ENCODE measurements around the gene UBL4A. TPM values are rescaled to one million over a fixed set of nuclear protein-coding genes. Genes with fewer than 3 reads are reported as not detected.
"Not testable (repeated sequence)": the region's sequence is repeated elsewhere in the genome, so short reads cannot be mapped to it uniquely, and the experiment has no call there.

UBL4A gene
- polyA plus RNA-seq, 1 donor (not counting 4 experiments of a cell fraction or from before 2014, with no cell fraction given) = 15.2 TPM

DNA sequence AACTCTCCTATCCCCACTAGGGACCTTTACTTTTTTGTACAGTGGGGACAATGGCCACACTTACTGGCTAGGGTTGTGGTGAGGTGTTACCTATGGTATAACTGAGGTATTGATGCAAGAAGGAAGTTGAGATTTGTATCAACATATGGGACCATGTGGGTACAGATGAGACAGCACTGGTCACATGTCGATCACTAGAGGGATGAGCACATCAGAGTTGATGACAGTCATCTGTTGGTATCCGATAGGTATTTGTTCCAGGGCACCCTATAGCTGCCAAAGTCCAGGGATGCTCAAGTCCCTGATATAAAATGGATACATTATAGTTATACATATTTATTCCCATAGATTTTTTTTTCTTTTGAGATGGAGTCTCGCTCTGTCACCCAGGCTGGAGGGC lies 16.6 kb upstream of the UBL4A start:
- H3K36me3 ChIP-seq (ENCODE audit: control insufficient read depth in 2 of 2, extremely low read depth in 1 of 2, insufficient read depth in 2 of 2, low read length in 2 of 2) = no peaks in the 10 kb centered on the region
- peaks cover 3% of the 10 kb centered on the region for H3K9me3 ChIP-seq (ENCODE audit: control insufficient read depth, low read depth, low read length)
- no peaks in the 10 kb centered on the region for H3K4me1 ChIP-seq (ENCODE audit: control insufficient read depth, extremely low read depth, insufficient read depth, low read length)
- no peak overlapping the region for H3K4me3 ChIP-seq (ENCODE audit: control insufficient read depth in 2 of 3, extremely low read depth in 1 of 3, insufficient read depth in 2 of 3, low read depth in 1 of 3, low read length in 3 of 3)
- H3K27me3 ChIP-seq (ENCODE audit: control insufficient read depth, extremely low read depth, insufficient read depth, low read length) = no peaks in the 10 kb centered on the region
- TF ChIP-seq, protein P1, sequence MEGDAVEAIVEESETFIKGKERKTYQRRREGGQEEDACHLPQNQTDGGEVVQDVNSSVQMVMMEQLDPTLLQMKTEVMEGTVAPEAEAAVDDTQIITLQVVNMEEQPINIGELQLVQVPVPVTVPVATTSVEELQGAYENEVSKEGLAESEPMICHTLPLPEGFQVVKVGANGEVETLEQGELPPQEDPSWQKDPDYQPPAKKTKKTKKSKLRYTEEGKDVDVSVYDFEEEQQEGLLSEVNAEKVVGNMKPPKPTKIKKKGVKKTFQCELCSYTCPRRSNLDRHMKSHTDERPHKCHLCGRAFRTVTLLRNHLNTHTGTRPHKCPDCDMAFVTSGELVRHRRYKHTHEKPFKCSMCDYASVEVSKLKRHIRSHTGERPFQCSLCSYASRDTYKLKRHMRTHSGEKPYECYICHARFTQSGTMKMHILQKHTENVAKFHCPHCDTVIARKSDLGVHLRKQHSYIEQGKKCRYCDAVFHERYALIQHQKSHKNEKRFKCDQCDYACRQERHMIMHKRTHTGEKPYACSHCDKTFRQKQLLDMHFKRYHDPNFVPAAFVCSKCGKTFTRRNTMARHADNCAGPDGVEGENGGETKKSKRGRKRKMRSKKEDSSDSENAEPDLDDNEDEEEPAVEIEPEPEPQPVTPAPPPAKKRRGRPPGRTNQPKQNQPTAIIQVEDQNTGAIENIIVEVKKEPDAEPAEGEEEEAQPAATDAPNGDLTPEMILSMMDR (optimal IDR thresholded peaks at IDR 0.05 in 1 of 3, IDR thresholded peaks at IDR 0.05 in 1 of 3, conservative IDR thresholded peaks at IDR 0.05 in 1 of 3; ENCODE audit: extremely low read depth in 1 of 3, insufficient read depth in 2 of 3, low read length in 3 of 3) = no peak
- TF ChIP-seq EZH2 (IDR thresholded peaks at IDR 0.05; ENCODE audit: low read length) = no peak
- dilution Hi-C loops (cut with MboI; ENCODE audit: extremely low pct_ligation_motif_present, low sequenced_read_pairs) = no loop called here
- no peak overlapping the region for H3K27ac ChIP-seq (ENCODE audit: control insufficient read depth, insufficient read depth, low read length)
- H2AFZ ChIP-seq (ENCODE audit: control insufficient read depth, low read length) = no peak overlapping the region
- no peaks in the 10 kb centered on the region for H3K9me1 ChIP-seq (ENCODE audit: control insufficient read depth, extremely low read depth, insufficient read depth, low read length)
- H4K20me1 ChIP-seq (ENCODE audit: control insufficient read depth, extremely low read depth, insufficient read depth, low read length) = no peaks in the 10 kb centered on the region
- H3K79me2 ChIP-seq (ENCODE audit: control insufficient read depth, insufficient read depth, low read length) = no peaks in the 10 kb centered on the region
- DNase-seq (ENCODE audit: low read depth, low spot score) (no peak), FAIRE-seq (no peak)
- H3K4me2 ChIP-seq (ENCODE audit: control insufficient read depth, extremely low read depth, insufficient read depth, low read depth, low read length) = no peak overlapping the region
- H3K9ac ChIP-seq (ENCODE audit: control insufficient read depth, extremely low read depth, insufficient read depth, low read length) = no peak overlapping the region

DNA sequence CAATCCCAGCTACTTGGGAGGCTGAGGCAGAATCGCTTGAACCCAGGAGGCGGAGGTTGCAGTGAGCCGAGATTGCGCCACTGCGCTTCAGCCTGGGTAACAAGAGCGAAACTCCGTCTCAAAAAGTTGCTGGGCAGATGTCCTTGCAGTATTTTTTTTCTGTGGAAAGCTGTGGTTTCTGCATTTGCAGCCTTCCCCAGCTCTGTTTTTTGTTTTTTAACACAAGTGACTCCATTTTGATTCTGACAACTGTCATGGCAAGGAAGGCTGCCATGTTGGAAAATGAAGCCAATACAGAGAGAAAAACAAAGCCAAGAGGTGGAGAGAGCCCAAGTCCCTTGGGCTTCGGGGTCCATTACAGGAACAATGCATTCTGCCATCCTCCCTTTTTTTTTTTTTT lies 15.7 kb upstream of the UBL4A start:
- Histone ChIP-seq H3K9ac (ENCODE audit: control insufficient read depth, extremely low read depth, insufficient read depth, low read length) (no peak overlapping the region), H3K36me3 (ENCODE audit: control insufficient read depth in 2 of 2, extremely low read depth in 1 of 2, insufficient read depth in 2 of 2, low read length in 2 of 2) (no peaks in the 10 kb centered on the region), H3K9me1 (ENCODE audit: control insufficient read depth, extremely low read depth, insufficient read depth, low read length) (no peaks in the 10 kb centered on the region), H3K4me3 (ENCODE audit: control insufficient read depth in 2 of 3, extremely low read depth in 1 of 3, insufficient read depth in 2 of 3, low read depth in 1 of 3, low read length in 3 of 3) (no peak overlapping the region), H3K27ac (ENCODE audit: control insufficient read depth, insufficient read depth, low read length) (no peak overlapping the region), H3K4me1 (ENCODE audit: control insufficient read depth, extremely low read depth, insufficient read depth, low read length) (peaks cover 2% of the 10 kb centered on the region), H3K27me3 (ENCODE audit: control insufficient read depth, extremely low read depth, insufficient read depth, low read length) (no peaks in the 10 kb centered on the region), H3K9me3 (ENCODE audit: control insufficient read depth, low read depth, low read length) (peaks cover 3% of the 10 kb centered on the region), H3K79me2 (ENCODE audit: control insufficient read depth, insufficient read depth, low read length) (no peaks in the 10 kb centered on the region), H2AFZ (ENCODE audit: control insufficient read depth, low read length) (no peak overlapping the region), H4K20me1 (ENCODE audit: control insufficient read depth, extremely low read depth, insufficient read depth, low read length) (no peaks in the 10 kb centered on the region), H3K4me2 (ENCODE audit: control insufficient read depth, extremely low read depth, insufficient read depth, low read depth, low read length) (no peak overlapping the region)
- no peak for FAIRE-seq
- dilution Hi-C loops (cut with MboI; ENCODE audit: extremely low pct_ligation_motif_present, low sequenced_read_pairs) = no loop called here
- no peak for DNase-seq (ENCODE audit: low read depth, low spot score)
- TF ChIP-seq, protein P1 (optimal IDR thresholded peaks at IDR 0.05 in 1 of 3, IDR thresholded peaks at IDR 0.05 in 1 of 3, conservative IDR thresholded peaks at IDR 0.05 in 1 of 3; ENCODE audit: extremely low read depth in 1 of 3, insufficient read depth in 2 of 3, low read length in 3 of 3) = no peak
- TF ChIP-seq EZH2 (IDR thresholded peaks at IDR 0.05; ENCODE audit: low read length) = no peak

DNA sequence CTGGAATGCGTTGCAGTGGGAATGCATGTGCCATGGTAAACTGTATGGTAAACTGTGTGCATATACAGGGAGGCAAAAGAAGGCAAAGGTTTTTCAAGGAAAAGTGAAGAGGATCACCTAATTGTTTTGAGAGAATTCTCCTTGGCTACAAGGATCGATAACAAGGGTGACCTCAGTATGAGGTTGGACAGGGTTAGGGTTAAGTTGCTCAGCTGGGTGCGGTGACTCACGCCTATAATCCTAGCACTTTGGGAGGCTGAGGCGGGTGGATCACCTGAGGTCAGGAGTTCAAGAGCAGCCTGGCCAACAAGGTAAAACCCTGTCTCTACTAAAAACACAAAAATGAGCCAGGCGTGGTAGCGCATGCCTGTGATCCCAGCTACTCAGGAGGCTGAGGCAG lies 15.0 kb upstream of the UBL4A start:
- H3K9me1 ChIP-seq (ENCODE audit: control insufficient read depth, extremely low read depth, insufficient read depth, low read length); H3K4me2 ChIP-seq (ENCODE audit: control insufficient read depth, extremely low read depth, insufficient read depth, low read depth, low read length); H3K9ac ChIP-seq (ENCODE audit: control insufficient read depth, extremely low read depth, insufficient read depth, low read length); H2AFZ ChIP-seq (ENCODE audit: control insufficient read depth, low read length); FAIRE-seq; H3K9me3 ChIP-seq (ENCODE audit: control insufficient read depth, low read depth, low read length); DNase-seq (ENCODE audit: low read depth, low spot score); H3K27me3 ChIP-seq (ENCODE audit: control insufficient read depth, extremely low read depth, insufficient read depth, low read length); H3K4me1 ChIP-seq (ENCODE audit: control insufficient read depth, extremely low read depth, insufficient read depth, low read length); dilution Hi-C loops (cut with MboI; ENCODE audit: extremely low pct_ligation_motif_present, low sequenced_read_pairs); H3K27ac ChIP-seq (ENCODE audit: control insufficient read depth, insufficient read depth, low read length); H3K79me2 ChIP-seq (ENCODE audit: control insufficient read depth, insufficient read depth, low read length); H3K4me3 ChIP-seq (ENCODE audit: control insufficient read depth in 2 of 3, extremely low read depth in 1 of 3, insufficient read depth in 2 of 3, low read depth in 1 of 3, low read length in 3 of 3); H4K20me1 ChIP-seq (ENCODE audit: control insufficient read depth, extremely low read depth, insufficient read depth, low read length); H3K36me3 ChIP-seq (ENCODE audit: control insufficient read depth in 2 of 2, extremely low read depth in 1 of 2, insufficient read depth in 2 of 2, low read length in 2 of 2): not testable (repeated sequence)

DNA sequence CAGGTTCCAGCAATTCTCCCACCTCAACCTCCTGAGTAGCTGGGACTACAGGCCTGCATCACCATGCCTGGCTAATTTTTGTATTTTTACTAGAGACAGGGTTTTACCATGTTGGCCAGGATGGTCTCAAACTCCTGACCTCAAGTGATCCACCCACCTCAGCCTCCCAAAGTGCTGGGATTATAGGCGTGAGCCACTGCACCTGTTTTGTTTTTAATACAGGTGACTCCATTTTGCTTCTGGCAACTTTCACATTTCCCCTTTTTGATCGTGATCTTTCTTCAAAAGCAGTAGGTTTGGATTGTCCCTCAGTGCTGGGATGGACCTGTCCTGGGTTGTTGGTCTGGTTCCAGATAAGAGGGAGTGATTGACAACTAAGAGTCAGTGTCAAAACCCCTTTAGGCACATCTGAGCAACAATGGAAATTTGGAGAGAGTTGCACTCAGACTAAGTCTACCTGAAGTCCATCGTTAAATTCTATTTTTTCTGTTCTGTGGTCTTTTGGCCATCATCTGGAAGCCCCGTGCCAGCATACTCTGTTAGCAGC lies 10.2 kb upstream of the UBL4A start:
- H3K4me1 ChIP-seq (ENCODE audit: control insufficient read depth, extremely low read depth, insufficient read depth, low read length); H3K36me3 ChIP-seq (ENCODE audit: control insufficient read depth in 2 of 2, extremely low read depth in 1 of 2, insufficient read depth in 2 of 2, low read length in 2 of 2); H2AFZ ChIP-seq (ENCODE audit: control insufficient read depth, low read length); H3K27me3 ChIP-seq (ENCODE audit: control insufficient read depth, extremely low read depth, insufficient read depth, low read length); H3K79me2 ChIP-seq (ENCODE audit: control insufficient read depth, insufficient read depth, low read length); H3K27ac ChIP-seq (ENCODE audit: control insufficient read depth, insufficient read depth, low read length); H4K20me1 ChIP-seq (ENCODE audit: control insufficient read depth, extremely low read depth, insufficient read depth, low read length); H3K9ac ChIP-seq (ENCODE audit: control insufficient read depth, extremely low read depth, insufficient read depth, low read length); H3K9me1 ChIP-seq (ENCODE audit: control insufficient read depth, extremely low read depth, insufficient read depth, low read length); FAIRE-seq; H3K4me2 ChIP-seq (ENCODE audit: control insufficient read depth, extremely low read depth, insufficient read depth, low read depth, low read length); H3K9me3 ChIP-seq (ENCODE audit: control insufficient read depth, low read depth, low read length); H3K4me3 ChIP-seq (ENCODE audit: control insufficient read depth in 2 of 3, extremely low read depth in 1 of 3, insufficient read depth in 2 of 3, low read depth in 1 of 3, low read length in 3 of 3); DNase-seq (ENCODE audit: low read depth, low spot score); dilution Hi-C loops (cut with MboI; ENCODE audit: extremely low pct_ligation_motif_present, low sequenced_read_pairs): not testable (repeated sequence)

Data from keratinocyte (primary cell).